ENCODE results near the gene QPRT.

DNA sequence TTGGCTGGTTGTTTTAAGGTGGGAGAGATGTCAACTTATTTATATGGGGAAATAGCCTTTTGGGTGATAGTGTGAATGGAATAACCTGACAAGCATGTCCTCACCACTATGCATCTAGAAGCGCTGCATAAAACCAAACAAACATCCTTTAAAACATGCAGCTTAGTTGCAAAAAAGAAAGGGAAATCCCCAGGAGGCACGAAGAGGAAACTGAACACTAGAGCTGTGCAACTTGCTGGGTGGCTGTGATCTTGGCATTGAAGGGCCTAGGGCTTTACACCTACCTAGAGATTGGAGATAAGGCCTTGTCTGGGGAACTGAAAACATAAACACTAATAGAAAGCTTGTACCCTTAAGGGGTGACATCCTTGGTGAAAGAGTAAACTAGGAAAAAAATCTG is 59.5 kb downstream of the QPRT start:
- TF ChIP-seq, protein P1, sequence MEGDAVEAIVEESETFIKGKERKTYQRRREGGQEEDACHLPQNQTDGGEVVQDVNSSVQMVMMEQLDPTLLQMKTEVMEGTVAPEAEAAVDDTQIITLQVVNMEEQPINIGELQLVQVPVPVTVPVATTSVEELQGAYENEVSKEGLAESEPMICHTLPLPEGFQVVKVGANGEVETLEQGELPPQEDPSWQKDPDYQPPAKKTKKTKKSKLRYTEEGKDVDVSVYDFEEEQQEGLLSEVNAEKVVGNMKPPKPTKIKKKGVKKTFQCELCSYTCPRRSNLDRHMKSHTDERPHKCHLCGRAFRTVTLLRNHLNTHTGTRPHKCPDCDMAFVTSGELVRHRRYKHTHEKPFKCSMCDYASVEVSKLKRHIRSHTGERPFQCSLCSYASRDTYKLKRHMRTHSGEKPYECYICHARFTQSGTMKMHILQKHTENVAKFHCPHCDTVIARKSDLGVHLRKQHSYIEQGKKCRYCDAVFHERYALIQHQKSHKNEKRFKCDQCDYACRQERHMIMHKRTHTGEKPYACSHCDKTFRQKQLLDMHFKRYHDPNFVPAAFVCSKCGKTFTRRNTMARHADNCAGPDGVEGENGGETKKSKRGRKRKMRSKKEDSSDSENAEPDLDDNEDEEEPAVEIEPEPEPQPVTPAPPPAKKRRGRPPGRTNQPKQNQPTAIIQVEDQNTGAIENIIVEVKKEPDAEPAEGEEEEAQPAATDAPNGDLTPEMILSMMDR (IDR thresholded peaks at IDR 0.05), result peak in 1 of 4 experiments; percentile 7
- TF ChIP-seq POLR2A (IDR thresholded peaks at IDR 0.05), result no peak
- peak; percentile 46 for TF ChIP-seq POLR2AphosphoS5 (IDR thresholded peaks at IDR 0.05)
